Prostate gland (tissue), 2 donors: ENCODE measurements around the gene FAM241B.

Experiments used
- POLR2A ChIP-seq: fragments of 450-650 bp; IDR thresholded peaks from one replicate; pipeline ENCODE4 v1.6.1; 2016; ENCODE audit warnings: antibody characterized with exemption, mild to moderate bottlenecking
- TF ChIP-seq, protein P1 (sequence below), 4 experiments: fragments of 200-600 bp in 2 of 4; fragments of 450-650 bp in 2 of 4; sonication (generic) in 2 of 4; IDR thresholded peaks; 1 replicate in 3 of 4; 2 replicates in 1 of 4; pipeline ENCODE4 v1.5.1; 2016 to 2019; ENCODE audit warnings: antibody characterized with exemption in 4 of 4, mild to moderate bottlenecking in 2 of 4, moderate library complexity in 2 of 4

DNA sequence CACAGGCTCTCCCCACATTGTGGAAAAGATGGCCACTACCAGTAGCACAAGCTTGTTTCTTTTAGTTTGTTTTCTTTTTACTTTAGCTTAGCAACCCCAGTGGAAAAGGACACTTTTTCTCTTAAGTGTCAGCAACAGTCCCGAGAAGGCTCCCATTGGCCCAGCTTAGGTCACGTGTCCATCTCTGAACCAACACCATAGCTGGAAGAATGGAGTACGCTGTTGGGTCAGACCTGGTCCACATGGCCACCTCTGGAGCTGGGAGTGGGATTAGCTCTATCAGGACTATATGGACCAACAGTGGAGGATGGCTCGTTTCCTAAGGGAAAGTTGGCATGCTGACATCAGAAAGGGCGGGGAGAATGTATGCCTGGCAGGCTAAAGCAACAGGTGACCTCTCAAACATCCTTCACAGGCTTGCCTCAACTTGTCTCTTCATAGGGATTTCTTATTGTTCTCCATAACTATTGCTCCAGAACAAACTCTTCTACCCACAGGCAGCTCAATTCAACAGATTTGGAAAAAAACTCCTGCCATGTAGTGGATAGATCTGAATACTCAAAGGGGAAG, 29.2 kb upstream of the FAM241B start:
- TF ChIP-seq POLR2A = no peak
- TF ChIP-seq, protein P1, sequence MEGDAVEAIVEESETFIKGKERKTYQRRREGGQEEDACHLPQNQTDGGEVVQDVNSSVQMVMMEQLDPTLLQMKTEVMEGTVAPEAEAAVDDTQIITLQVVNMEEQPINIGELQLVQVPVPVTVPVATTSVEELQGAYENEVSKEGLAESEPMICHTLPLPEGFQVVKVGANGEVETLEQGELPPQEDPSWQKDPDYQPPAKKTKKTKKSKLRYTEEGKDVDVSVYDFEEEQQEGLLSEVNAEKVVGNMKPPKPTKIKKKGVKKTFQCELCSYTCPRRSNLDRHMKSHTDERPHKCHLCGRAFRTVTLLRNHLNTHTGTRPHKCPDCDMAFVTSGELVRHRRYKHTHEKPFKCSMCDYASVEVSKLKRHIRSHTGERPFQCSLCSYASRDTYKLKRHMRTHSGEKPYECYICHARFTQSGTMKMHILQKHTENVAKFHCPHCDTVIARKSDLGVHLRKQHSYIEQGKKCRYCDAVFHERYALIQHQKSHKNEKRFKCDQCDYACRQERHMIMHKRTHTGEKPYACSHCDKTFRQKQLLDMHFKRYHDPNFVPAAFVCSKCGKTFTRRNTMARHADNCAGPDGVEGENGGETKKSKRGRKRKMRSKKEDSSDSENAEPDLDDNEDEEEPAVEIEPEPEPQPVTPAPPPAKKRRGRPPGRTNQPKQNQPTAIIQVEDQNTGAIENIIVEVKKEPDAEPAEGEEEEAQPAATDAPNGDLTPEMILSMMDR (IDR thresholded peaks at IDR 0.05) = no peak
